Thyroid gland (tissue), 4 donors: ENCODE data around the gene NT5C1B. TPM values are rescaled to one million over a fixed set of nuclear protein-coding genes. Genes with fewer than 3 reads are reported as not detected.

Experiments
- DNase-seq, 2 donors: peaks; one replicate each; pipeline ENCODE4 v3.0.0-alpha.2; 2019
- H3K27ac ChIP-seq, 3 donors: fragments of 200-600 bp; sonication (generic); 1 replicate in 2 of 3; 2 replicates in 1 of 3; pipeline ENCODE4 v1.5.1; 2016 to 2019; ENCODE audit warnings: mild to moderate bottlenecking in 1 of 3, moderate library complexity in 1 of 3
- H3K27me3 ChIP-seq: fragments of 200-600 bp; sonication (generic); one replicate; pipeline ENCODE4 v1.5.1; 2019
- H3K36me3 ChIP-seq, 2 donors: fragments of 200-600 bp; sonication (generic); one replicate each; pipeline ENCODE4 v1.5.1; 2016 to 2019
- H3K4me1 ChIP-seq, 2 donors: fragments of 200-600 bp; sonication (generic); one replicate each; pipeline ENCODE4 v1.5.1; 2017 to 2019
- H3K4me3 ChIP-seq, 3 donors: fragments of 200-600 bp; sonication (generic); replicated peaks in 1 of 3; 1 replicate in 2 of 3; 2 replicates in 1 of 3; pipeline ENCODE4 v1.5.1; 2016; ENCODE audit warnings: mild to moderate bottlenecking in 1 of 3
- H3K9me3 ChIP-seq: fragments of 200-600 bp; sonication (generic); one replicate; pipeline ENCODE4 v1.5.1; 2017
- POLR2A ChIP-seq, 2 donors: fragments of 450-650 bp; IDR thresholded peaks; one replicate each; pipeline ENCODE4 v1.6.1; 2017; ENCODE audit warnings: antibody characterized with exemption in 2 of 2, mild to moderate bottlenecking in 2 of 2, moderate library complexity in 1 of 2
- WGBS, 2 donors: methylation state at CpG; one replicate each; pipeline ENCODE4 v1.1.5; 2017; 5-methylcytosine and 5-hydroxymethylcytosine counted together
- intact Hi-C: fragments of 100-400 bp; cut with DNase I; formaldehyde crosslinking; loops from one replicate; pipeline ENCODE4 v1.15.1; 2023
- small RNA-seq: library from RNA; depleted of rRNA; stranded (forward); fragments of <200 nt; gene quantifications from one replicate; pipeline ENCODE3, GENCODE V24; 2016
- total RNA-seq, 4 donors: library from RNA; depleted of rRNA; stranded (reverse); fragments of >200 nt; gene quantifications; one replicate each; pipeline ENCODE4 v1.2.3, GENCODE V29; 2016
- TF ChIP-seq, protein P1 (sequence below), 6 experiments: fragments of 200-600 bp in 3 of 6; fragments of 450-650 bp in 3 of 6; sonication (generic) in 3 of 6; IDR thresholded peaks; one replicate each; pipeline ENCODE4 v1.5.1; 2016 to 2019; ENCODE audit warnings: antibody characterized with exemption in 6 of 6, mild to moderate bottlenecking in 2 of 6, inconsistent platforms in 1 of 6, moderate library complexity in 1 of 6

NT5C1B gene
- total RNA-seq, 4 donors from 2014 or later = 0.13 TPM; not detected in 3

DNA sequence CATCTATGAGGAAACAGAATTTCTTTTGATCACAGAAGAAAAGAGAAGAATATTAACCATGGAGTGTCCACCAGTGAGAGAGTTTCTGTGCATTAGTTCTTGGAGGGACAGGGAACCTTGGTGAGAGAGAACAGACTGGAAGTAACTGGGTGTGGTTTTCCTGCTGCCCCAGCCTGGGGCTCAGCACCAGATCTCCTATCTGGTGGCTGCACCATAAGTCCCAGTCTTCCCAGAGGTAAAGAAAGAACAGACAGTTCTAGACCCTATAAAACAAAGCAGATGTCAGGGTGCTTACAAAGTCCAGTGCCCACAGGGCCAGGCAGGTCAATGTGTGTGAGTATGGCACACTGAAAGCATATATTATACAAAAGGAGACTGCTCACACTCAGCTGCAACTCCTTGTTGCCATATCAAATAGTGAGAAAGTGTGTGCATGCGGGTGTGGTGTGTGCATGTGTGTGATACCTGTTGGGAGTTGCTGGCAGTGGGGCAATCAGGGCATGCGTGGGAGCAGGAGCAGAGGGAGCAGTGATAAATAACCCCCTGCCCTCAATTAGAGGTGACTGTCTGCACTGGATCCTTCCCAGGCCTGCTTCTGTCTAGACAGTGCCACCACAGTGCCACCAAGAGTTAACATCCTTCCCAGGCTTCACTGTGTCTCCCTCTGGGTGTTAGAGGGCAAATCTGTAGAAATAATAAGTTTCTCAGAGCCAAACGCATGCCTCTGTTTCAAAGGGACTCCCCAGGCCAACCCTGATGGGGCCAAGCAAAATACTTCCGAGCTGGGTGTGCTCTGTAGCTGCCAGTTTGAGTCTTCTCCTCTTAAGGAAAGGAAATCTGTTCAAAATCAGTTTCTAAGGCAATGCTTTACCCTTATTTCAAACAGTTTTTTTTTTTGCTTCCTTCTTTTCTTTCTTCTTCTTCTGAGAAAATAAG, 74.6 kb downstream of the NT5C1B start:
- Histone ChIP-seq H3K4me1 (no peaks in the 10 kb centered on the region), H3K27me3 (no peaks in the 10 kb centered on the region), H3K27ac (no peak overlapping the region), H3K9me3 (no peaks in the 10 kb centered on the region), H3K36me3 (no peaks in the 10 kb centered on the region), H3K4me3 (no peak overlapping the region)
- no peak for DNase-seq
- intact Hi-C loops = no loop called here
- TF ChIP-seq POLR2A (IDR thresholded peaks at IDR 0.05) = no peak
- TF ChIP-seq, protein P1, sequence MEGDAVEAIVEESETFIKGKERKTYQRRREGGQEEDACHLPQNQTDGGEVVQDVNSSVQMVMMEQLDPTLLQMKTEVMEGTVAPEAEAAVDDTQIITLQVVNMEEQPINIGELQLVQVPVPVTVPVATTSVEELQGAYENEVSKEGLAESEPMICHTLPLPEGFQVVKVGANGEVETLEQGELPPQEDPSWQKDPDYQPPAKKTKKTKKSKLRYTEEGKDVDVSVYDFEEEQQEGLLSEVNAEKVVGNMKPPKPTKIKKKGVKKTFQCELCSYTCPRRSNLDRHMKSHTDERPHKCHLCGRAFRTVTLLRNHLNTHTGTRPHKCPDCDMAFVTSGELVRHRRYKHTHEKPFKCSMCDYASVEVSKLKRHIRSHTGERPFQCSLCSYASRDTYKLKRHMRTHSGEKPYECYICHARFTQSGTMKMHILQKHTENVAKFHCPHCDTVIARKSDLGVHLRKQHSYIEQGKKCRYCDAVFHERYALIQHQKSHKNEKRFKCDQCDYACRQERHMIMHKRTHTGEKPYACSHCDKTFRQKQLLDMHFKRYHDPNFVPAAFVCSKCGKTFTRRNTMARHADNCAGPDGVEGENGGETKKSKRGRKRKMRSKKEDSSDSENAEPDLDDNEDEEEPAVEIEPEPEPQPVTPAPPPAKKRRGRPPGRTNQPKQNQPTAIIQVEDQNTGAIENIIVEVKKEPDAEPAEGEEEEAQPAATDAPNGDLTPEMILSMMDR (IDR thresholded peaks at IDR 0.05) = no peak
- 74 to 78% methylated on average over 4 of the region's 4 CpGs for WGBS, 2 donors

Small RNA genes within 50 kb of the gene (small RNA-seq; reads per million reads assigned to genes)
- not detected for gene RNU6-1215P

Other genes with a start within 250 kb of the NT5C1B start
- gene RDH14, start 28.9 kb downstream of the NT5C1B start, total RNA-seq = 10 to 100 TPM; 34.3 to 58.3 (median 44.4) TPM